PC-9 (cell line): Measurements from ENCODE around the gene ALKBH6. TPM values are rescaled to one million over a fixed set of nuclear protein-coding genes. Genes with fewer than 3 reads are reported as not detected.

Source experiments
- BruUV-seq: library from RNA; stranded (reverse); fragments of 400-500 nt; replicated peaks from 2 replicates; lab custom pipeline; 2021; lab: Mats Ljungman, UMichigan
- CTCF ChIA-PET: fragments of 300-600 bp; sonication (Branson Sonifier 250); formaldehyde crosslinking; loops from one replicate; lab custom pipeline; 2022; ENCODE audit warnings: antibody characterized with exemption; lab: Charles Lee
- POLR2A ChIA-PET: fragments of 300-600 bp; sonication (Branson Sonifier 250); formaldehyde crosslinking; loops from one replicate; lab custom pipeline; 2022; ENCODE audit warnings: antibody characterized with exemption; ENCODE audit not compliant: unreplicated experiment; lab: Charles Lee
- DNase-seq, 2 experiments: peaks; one replicate each; pipeline versions ENCODE4 v3.0.0 to v3.0.0-alpha.2; 2015 to 2022; ENCODE audit warnings: mixed read lengths in 1 of 2
- H2AFZ ChIP-seq: fragments of 200-600 bp; sonication (generic); 2 replicates; pipeline ENCODE4 v1.8.1; 2017; ENCODE audit warnings: antibody characterized with exemption
- H3F3A ChIP-seq: fragments of 200-600 bp; sonication (generic); 2 replicates; pipeline ENCODE4 v1.8.1; 2017; ENCODE audit warnings: antibody characterized with exemption, mild to moderate bottlenecking, low read depth; ENCODE audit not compliant: insufficient read depth
- H3K27ac ChIP-seq: fragments of 200-600 bp; sonication (generic); 2 replicates; pipeline ENCODE4 v1.6.1; 2016; ENCODE audit warnings: mixed run types
- H3K27me3 ChIP-seq: fragments of 200-600 bp; sonication (generic); 2 replicates; pipeline ENCODE4 v1.6.1; 2016; ENCODE audit warnings: low read depth, mixed run types; ENCODE audit not compliant: insufficient read depth
- H3K36me3 ChIP-seq: fragments of 200-600 bp; sonication (generic); 2 replicates; pipeline ENCODE4 v1.6.1; 2016; ENCODE audit warnings: low read depth, mixed run types
- H3K4me1 ChIP-seq: fragments of 200-600 bp; sonication (generic); replicated peaks from 2 replicates; pipeline ENCODE4 v1.6.1; 2016; ENCODE audit warnings: mixed run types; ENCODE audit not compliant: insufficient read depth
- H3K4me2 ChIP-seq: fragments of 200-600 bp; sonication (generic); 2 replicates; pipeline ENCODE4 v1.6.1; 2017; ENCODE audit warnings: mixed run types
- H3K4me3 ChIP-seq: fragments of 200-600 bp; sonication (generic); 2 replicates; pipeline ENCODE4 v1.6.1; 2016; ENCODE audit warnings: mixed run types
- H3K79me2 ChIP-seq: fragments of 200-600 bp; sonication (generic); 2 replicates; pipeline ENCODE4 v1.6.1; 2017; ENCODE audit warnings: low read depth, mixed run types
- H3K9me2 ChIP-seq: fragments of 200-600 bp; sonication (generic); 2 replicates; pipeline ENCODE4 v1.8.1; 2017; ENCODE audit warnings: mild to moderate bottlenecking; ENCODE audit not compliant: insufficient read depth
- H3K9me3 ChIP-seq: fragments of 200-600 bp; sonication (generic); 2 replicates; pipeline ENCODE4 v1.8.1; 2016; ENCODE audit warnings: low read depth; ENCODE audit not compliant: insufficient read depth
- H4K20me1 ChIP-seq: fragments of 200-600 bp; sonication (generic); 2 replicates; pipeline ENCODE4 v1.8.1; 2017; ENCODE audit not compliant: insufficient read depth
- EZH2 ChIP-seq: fragments of 200-600 bp; sonication (generic); IDR thresholded peaks from 2 replicates; pipeline ENCODE4 v1.8.0; 2017; ENCODE audit warnings: antibody characterized with exemption, low read depth
- intact Hi-C: fragments of 100-400 bp; cut with micrococcal nuclease; formaldehyde crosslinking; loops from one replicate; pipeline ENCODE4 v1.10.0; 2022; ENCODE audit not compliant: unreplicated experiment
- total RNA-seq: library from RNA; stranded (reverse); gene quantifications from 2 replicates; pipeline ENCODE4 v1.2.3, GENCODE V29; 2021
- TF ChIP-seq, protein P1 (sequence below): fragments of 200-600 bp; sonication (generic); conservative IDR thresholded peaks from 2 replicates; pipeline ENCODE4 v1.6.1; 2017; ENCODE audit warnings: mixed run types, antibody characterized with exemption, mild to moderate bottlenecking, moderate library complexity

Gene ALKBH6
- total RNA-seq, 1 experiment from 2014 or later, result 55.1 TPM

DNA sequence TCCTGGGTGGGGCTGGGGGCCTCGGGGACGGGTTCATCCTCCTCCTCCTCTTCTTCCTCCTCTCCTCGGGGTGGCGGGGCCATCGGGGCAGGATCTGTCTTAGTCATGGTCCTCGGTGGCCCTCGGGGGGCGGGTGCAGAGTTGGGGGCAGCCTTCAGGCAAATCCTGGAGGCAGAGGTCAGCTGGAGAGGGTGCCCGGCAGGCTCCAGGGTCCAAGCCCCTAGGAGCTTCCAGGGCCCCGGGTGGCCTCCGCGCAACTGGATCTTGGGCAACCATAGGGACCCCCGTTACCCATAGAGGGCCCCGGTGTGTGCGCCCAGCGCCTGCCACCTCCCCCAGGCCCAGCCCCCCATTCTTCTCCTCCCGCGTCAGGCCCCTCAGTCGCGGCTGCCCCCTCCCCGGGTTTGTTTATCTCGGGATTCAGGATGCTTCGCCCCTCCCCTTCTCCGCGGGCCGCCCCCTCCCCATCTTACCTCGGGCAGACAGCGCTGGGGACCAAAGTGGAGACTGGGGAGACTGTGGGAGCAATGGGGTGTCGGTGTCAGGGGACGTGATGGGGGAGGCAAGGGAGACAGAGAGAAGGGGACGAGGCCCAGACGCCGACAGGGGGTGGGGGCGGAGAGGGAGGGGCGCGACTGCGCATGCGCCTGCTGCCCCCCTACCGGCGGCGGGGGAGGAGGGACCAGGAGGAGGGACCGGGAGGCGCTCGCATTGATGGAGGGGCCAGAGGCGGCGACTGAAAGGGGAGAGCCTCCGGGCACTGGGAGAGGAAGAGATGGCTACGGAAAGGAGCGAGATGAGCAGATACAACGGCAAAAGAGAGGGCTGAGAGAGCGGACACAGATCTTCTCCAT, 18.5 kb upstream of the ALKBH6 start, which contains the start of gene CLIP3:
Gene CLIP3, minus strand, starts transcription at position 623 of the 854 bp plus-strand sequence. Its CDS starts 516 bp downstream, at position 107.
- no peak within 1 kb of the TSS for H3K4me2 ChIP-seq
- TF ChIP-seq EZH2, result no peak
- TF ChIP-seq, protein P1, sequence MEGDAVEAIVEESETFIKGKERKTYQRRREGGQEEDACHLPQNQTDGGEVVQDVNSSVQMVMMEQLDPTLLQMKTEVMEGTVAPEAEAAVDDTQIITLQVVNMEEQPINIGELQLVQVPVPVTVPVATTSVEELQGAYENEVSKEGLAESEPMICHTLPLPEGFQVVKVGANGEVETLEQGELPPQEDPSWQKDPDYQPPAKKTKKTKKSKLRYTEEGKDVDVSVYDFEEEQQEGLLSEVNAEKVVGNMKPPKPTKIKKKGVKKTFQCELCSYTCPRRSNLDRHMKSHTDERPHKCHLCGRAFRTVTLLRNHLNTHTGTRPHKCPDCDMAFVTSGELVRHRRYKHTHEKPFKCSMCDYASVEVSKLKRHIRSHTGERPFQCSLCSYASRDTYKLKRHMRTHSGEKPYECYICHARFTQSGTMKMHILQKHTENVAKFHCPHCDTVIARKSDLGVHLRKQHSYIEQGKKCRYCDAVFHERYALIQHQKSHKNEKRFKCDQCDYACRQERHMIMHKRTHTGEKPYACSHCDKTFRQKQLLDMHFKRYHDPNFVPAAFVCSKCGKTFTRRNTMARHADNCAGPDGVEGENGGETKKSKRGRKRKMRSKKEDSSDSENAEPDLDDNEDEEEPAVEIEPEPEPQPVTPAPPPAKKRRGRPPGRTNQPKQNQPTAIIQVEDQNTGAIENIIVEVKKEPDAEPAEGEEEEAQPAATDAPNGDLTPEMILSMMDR, result no peak
- H3K4me3 ChIP-seq, result no peak within 1 kb of the TSS
- no peaks in the 10 kb centered on the region for H3K27me3 ChIP-seq
- no peaks in the 10 kb centered on the region for H3K9me2 ChIP-seq
- ChIA-PET POLR2A (no interaction called here), CTCF (no interaction called here)
- DNase-seq, result no peak
- H4K20me1 ChIP-seq, result no peaks in the 10 kb centered on the region
- intact Hi-C loops, result no loop called here
- no peaks in the 10 kb centered on the region for H3K79me2 ChIP-seq
- no peak within 1 kb of the TSS for H3K27ac ChIP-seq
- no peaks in the 10 kb centered on the region for H3K9me3 ChIP-seq
- H2AFZ ChIP-seq, result no peak within 1 kb of the TSS
- no TSS peak for BruUV-seq
- no peaks in the 10 kb centered on the region for H3F3A ChIP-seq
- no peaks in the 10 kb centered on the region for H3K4me1 ChIP-seq
- H3K36me3 ChIP-seq, result no peaks in the 10 kb centered on the region

- no TSS peak for BruUV-seq
- intact Hi-C loops, result no loop called here
Observed at GRCh38 chr19:36031308-36031707, 17.3 kb upstream of the ALKBH6 start.

GRCh38 chr19:36030264-36031148, 16.5 kb upstream of the ALKBH6 start:
- no peak overlapping the region for H3K27ac ChIP-seq
- no peak overlapping the region for H3K4me3 ChIP-seq
- H4K20me1 ChIP-seq, result no peaks in the 10 kb centered on the region
- TF ChIP-seq, protein P1, result no peak
- no peak for TF ChIP-seq EZH2
- H3K9me3 ChIP-seq, result no peaks in the 10 kb centered on the region
- H3K4me2 ChIP-seq, result no peak overlapping the region
- H3K79me2 ChIP-seq, result no peaks in the 10 kb centered on the region
- DNase-seq, result no peak
- no peaks in the 10 kb centered on the region for H3K27me3 ChIP-seq
- CTCF ChIA-PET, result interaction anchor here (0.7 kb wide), 1 partner anchor 164 kb away, joined by 7 read pairs; no protein-coding TSS in a partner anchor
- POLR2A ChIA-PET, result interaction anchor here (0.6 kb wide), 1 partner anchor 581 kb away, joined by 3 read pairs; no protein-coding TSS in a partner anchor
- no peaks in the 10 kb centered on the region for H3K36me3 ChIP-seq
- H3K9me2 ChIP-seq, result no peaks in the 10 kb centered on the region
- intact Hi-C loops, result no loop called here
- H3F3A ChIP-seq, result no peaks in the 10 kb centered on the region
- no peaks in the 10 kb centered on the region for H3K4me1 ChIP-seq
- no TSS peak for BruUV-seq
- no peak overlapping the region for H2AFZ ChIP-seq

More at GRCh38 chr19:36031308-36031707, 17.3 kb upstream of the ALKBH6 start:
- POLR2A ChIA-PET, result no interaction called here
- no peak for DNase-seq
- H3K9me2 ChIP-seq, result no peaks in the 10 kb centered on the region
- H3K36me3 ChIP-seq, result no peaks in the 10 kb centered on the region
- H3K4me2 ChIP-seq, result no peak overlapping the region
- H4K20me1 ChIP-seq, result no peaks in the 10 kb centered on the region
- H3K27me3 ChIP-seq, result no peaks in the 10 kb centered on the region
- CTCF ChIA-PET, result no interaction called here
- no peak overlapping the region for H3K27ac ChIP-seq
- no peaks in the 10 kb centered on the region for H3K9me3 ChIP-seq
- H3K79me2 ChIP-seq, result no peaks in the 10 kb centered on the region
- H2AFZ ChIP-seq, result no peak overlapping the region
- H3F3A ChIP-seq, result no peaks in the 10 kb centered on the region
- TF ChIP-seq EZH2, result no peak
- no peaks in the 10 kb centered on the region for H3K4me1 ChIP-seq
- no peak overlapping the region for H3K4me3 ChIP-seq
